Measurements from ENCODE around the gene BRICD5. TPM values are rescaled to one million over a fixed set of nuclear protein-coding genes. Genes with fewer than 3 reads are reported as not detected.

Gene BRICD5
- total RNA-seq, 1 donor from 2014 or later: 5.2 TPM

GRCh38 chr16:2237493-2238149, 27.0 kb upstream of the BRICD5 start:
- Histone ChIP-seq H3K27ac (no peak overlapping the region), H3K9me3 (ENCODE audit: low read depth) (no peaks in the 10 kb centered on the region), H4K20me1 (ENCODE audit: low read depth) (peaks cover 49% of the 10 kb centered on the region), H3K79me2 (ENCODE audit: low read depth) (no peaks in the 10 kb centered on the region), H3K27me3 (peaks cover 31% of the 10 kb centered on the region), H3F3A (ENCODE audit: low read depth) (peaks cover 41% of the 10 kb centered on the region), H3K4me1 (peaks cover 26% of the 10 kb centered on the region), H3K4me3 (peak overlapping the region; percentile 44), H3K36me3 (no peaks in the 10 kb centered on the region), H3K4me2 (peak overlapping the region; percentile 82), H2AFZ (replicated peaks) (no peak overlapping the region), H3K9ac (no peak overlapping the region)
- Mint-ChIP-seq H3K27ac (no peak overlapping the region), H3K27me3 (ENCODE audit: insufficient read depth, low read depth) (peaks cover 11% of the 10 kb centered on the region), H3K36me3 (peaks cover 9% of the 10 kb centered on the region), H3K9me3 (no peaks in the 10 kb centered on the region), H3K4me3 (no peak overlapping the region), H3K4me1 (no peaks in the 10 kb centered on the region)
- peak; percentile 52 for DNase-seq (ENCODE audit: low spot score)
- TF ChIP-seq, protein P1, sequence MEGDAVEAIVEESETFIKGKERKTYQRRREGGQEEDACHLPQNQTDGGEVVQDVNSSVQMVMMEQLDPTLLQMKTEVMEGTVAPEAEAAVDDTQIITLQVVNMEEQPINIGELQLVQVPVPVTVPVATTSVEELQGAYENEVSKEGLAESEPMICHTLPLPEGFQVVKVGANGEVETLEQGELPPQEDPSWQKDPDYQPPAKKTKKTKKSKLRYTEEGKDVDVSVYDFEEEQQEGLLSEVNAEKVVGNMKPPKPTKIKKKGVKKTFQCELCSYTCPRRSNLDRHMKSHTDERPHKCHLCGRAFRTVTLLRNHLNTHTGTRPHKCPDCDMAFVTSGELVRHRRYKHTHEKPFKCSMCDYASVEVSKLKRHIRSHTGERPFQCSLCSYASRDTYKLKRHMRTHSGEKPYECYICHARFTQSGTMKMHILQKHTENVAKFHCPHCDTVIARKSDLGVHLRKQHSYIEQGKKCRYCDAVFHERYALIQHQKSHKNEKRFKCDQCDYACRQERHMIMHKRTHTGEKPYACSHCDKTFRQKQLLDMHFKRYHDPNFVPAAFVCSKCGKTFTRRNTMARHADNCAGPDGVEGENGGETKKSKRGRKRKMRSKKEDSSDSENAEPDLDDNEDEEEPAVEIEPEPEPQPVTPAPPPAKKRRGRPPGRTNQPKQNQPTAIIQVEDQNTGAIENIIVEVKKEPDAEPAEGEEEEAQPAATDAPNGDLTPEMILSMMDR (IDR thresholded peaks at IDR 0.05): no peak
- TF ChIP-seq EZH2phosphoT487 (IDR thresholded peaks at IDR 0.05): peak; percentile 62
- TF ChIP-seq EZH2 (IDR thresholded peaks at IDR 0.05): peak; percentile 78

DNA sequence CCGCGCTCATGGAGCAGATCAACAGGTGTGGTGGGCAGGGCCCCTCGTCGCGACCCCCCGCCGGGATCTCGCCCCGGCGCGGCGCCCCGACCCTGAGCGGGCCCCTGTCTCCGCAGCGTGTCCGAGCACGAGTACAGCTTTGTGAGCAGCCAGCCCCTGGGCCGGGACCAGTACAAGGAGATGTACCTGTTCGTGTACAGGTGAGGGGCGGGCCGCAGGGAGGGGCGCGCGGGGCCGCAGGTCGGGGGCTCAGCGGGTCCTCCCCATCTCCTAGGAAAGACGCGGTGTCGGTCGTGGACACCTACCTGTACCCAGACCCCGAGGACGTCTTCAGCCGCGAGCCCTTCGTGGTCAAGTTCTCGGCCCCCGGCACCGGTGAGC, 26.4 kb upstream of the BRICD5 start:
- Histone ChIP-seq H2AFZ (replicated peaks) (no peak overlapping the region), H3K9ac (no peak overlapping the region), H3K4me2 (peak overlapping the region; percentile 82), H3K36me3 (no peaks in the 10 kb centered on the region), H3K27me3 (peaks cover 31% of the 10 kb centered on the region), H3K4me3 (peak overlapping the region; percentile 44), H3K4me1 (peaks cover 26% of the 10 kb centered on the region), H3K79me2 (ENCODE audit: low read depth) (no peaks in the 10 kb centered on the region), H3K27ac (no peak overlapping the region), H3F3A (ENCODE audit: low read depth) (peaks cover 41% of the 10 kb centered on the region), H3K9me3 (ENCODE audit: low read depth) (no peaks in the 10 kb centered on the region), H4K20me1 (ENCODE audit: low read depth) (peaks cover 49% of the 10 kb centered on the region)
- no peak for DNase-seq (ENCODE audit: low spot score)
- no peak overlapping the region for H3K27ac Mint-ChIP-seq
- H3K4me3 Mint-ChIP-seq: no peak overlapping the region
- H3K27me3 Mint-ChIP-seq (ENCODE audit: insufficient read depth, low read depth): peaks cover 7% of the 10 kb centered on the region
- no peaks in the 10 kb centered on the region for H3K4me1 Mint-ChIP-seq
- H3K9me3 Mint-ChIP-seq: no peaks in the 10 kb centered on the region
- H3K36me3 Mint-ChIP-seq: peaks cover 5% of the 10 kb centered on the region
- TF ChIP-seq EZH2phosphoT487 (IDR thresholded peaks at IDR 0.05): peak; percentile 87
- TF ChIP-seq EZH2 (IDR thresholded peaks at IDR 0.05): peak; percentile 97
- TF ChIP-seq, protein P1 (IDR thresholded peaks at IDR 0.05): no peak

DNA sequence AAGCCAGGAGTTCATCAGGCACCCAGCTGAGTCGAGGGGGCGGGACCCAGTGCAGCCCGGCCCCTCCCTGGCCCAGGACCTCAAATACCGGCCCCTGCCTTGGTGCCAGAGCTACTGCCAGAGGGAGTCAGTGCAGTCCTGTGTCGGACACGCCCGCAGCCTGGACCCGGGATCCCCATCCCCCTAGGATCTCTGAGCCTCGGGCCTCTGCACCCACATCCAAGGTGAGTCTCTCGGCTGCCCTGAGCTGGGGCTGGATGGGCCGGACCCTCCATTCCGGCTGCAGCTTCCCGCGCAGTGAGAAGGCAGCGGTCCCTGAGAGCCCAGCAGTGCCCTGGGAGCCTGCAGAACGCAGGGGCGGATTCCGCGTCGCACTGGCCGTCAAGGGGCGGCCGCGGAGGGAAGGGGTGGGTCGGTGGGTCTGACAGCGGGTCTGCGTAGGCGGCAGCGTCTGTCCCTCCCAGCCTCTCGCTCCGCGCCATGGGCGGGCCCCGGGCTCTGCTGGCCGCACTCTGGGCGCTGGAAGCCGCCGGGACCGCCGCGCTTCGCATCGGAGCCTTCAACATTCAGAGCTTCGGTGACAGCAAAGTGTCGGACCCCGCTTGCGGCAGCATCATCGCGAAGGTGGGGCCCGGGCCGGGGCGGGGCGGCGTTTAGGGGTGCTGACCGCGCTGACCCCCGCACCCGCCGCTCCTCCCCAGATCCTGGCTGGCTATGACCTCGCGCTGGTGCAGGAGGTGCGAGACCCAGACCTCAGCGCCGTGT, 25.9 kb upstream of the BRICD5 start, which contains the start of gene DNASE1L2:
Gene DNASE1L2, plus strand, starts transcription at position 108 of the 765 bp plus-strand sequence. Its CDS starts 373 bp downstream, at position 481.
- H3K9ac ChIP-seq: no peak within 1 kb of the TSS
- H3F3A ChIP-seq (ENCODE audit: low read depth): peaks cover 41% of the 10 kb centered on the region
- Mint-ChIP-seq H3K27me3 (ENCODE audit: insufficient read depth, low read depth) (peaks cover 7% of the 10 kb centered on the region), H3K27ac (no peak within 1 kb of the TSS), H3K36me3 (peaks cover 4% of the 10 kb centered on the region), H3K4me3 (peak within 1 kb of the TSS; percentile 55), H3K9me3 (no peaks in the 10 kb centered on the region), H3K4me1 (no peaks in the 10 kb centered on the region)
- peaks cover 31% of the 10 kb centered on the region for H3K27me3 ChIP-seq
- H3K79me2 ChIP-seq (ENCODE audit: low read depth): no peaks in the 10 kb centered on the region
- peak within 1 kb of the TSS; percentile 82 for H3K4me2 ChIP-seq
- H3K27ac ChIP-seq: no peak within 1 kb of the TSS
- H4K20me1 ChIP-seq (ENCODE audit: low read depth): peaks cover 49% of the 10 kb centered on the region
- no peak for TF ChIP-seq EZH2phosphoT487 (IDR thresholded peaks at IDR 0.05)
- TF ChIP-seq, protein P1 (IDR thresholded peaks at IDR 0.05): no peak
- no peak for TF ChIP-seq EZH2 (IDR thresholded peaks at IDR 0.05)
- no peaks in the 10 kb centered on the region for H3K36me3 ChIP-seq
- no peaks in the 10 kb centered on the region for H3K9me3 ChIP-seq (ENCODE audit: low read depth)
- H2AFZ ChIP-seq (replicated peaks): no peak within 1 kb of the TSS
- peak; percentile 80 for DNase-seq (ENCODE audit: low spot score)
- H3K4me1 ChIP-seq: peaks cover 26% of the 10 kb centered on the region
- H3K4me3 ChIP-seq: peak within 1 kb of the TSS; percentile 44
